IMR-90 (cell line): ENCODE data around the gene DOCK1.

Source experiments
- BHLHE40 ChIP-seq: fragments of 150-350 bp; IDR thresholded peaks from 2 replicates; pipeline ENCODE4 v1.6.1; 2016; ENCODE audit warnings: mild to moderate bottlenecking, low read depth, low read length
- CTCF ChIP-seq: conservative IDR thresholded peaks from 2 replicates; pipeline ENCODE4 v1.5.1; 2012; ENCODE audit warnings: mild to moderate bottlenecking, low read depth, low read length, improper control_type of control experiment
- ELK1 ChIP-seq: fragments of 150-350 bp; IDR thresholded peaks from 2 replicates; pipeline ENCODE4 v1.6.1; 2016; ENCODE audit warnings: low read depth, mild to moderate bottlenecking, low read length, moderate library complexity, borderline replicate concordance
- FOS ChIP-seq: fragments of 150-350 bp; IDR thresholded peaks from 2 replicates; pipeline ENCODE4 v1.6.1; 2016; ENCODE audit warnings: low read depth, low read length
- MAZ ChIP-seq: IDR thresholded peaks from 2 replicates; pipeline ENCODE4 v1.6.1; 2012; ENCODE audit warnings: low read depth, mild to moderate bottlenecking, low read length, improper control_type of control experiment, moderate library complexity, borderline replicate concordance
- MXI1 ChIP-seq: IDR thresholded peaks from 2 replicates; pipeline ENCODE4 v1.6.1; 2012; ENCODE audit warnings: low read depth, mild to moderate bottlenecking, low read length, moderate library complexity, borderline replicate concordance
- NFE2L2 ChIP-seq: fragments of 150-350 bp; IDR thresholded peaks from 2 replicates; pipeline ENCODE4 v1.6.1; 2016; ENCODE audit warnings: low read depth, mild to moderate bottlenecking, low read length
- POLR2A ChIP-seq: IDR thresholded peaks from 2 replicates; pipeline ENCODE4 v1.6.1; 2012; ENCODE audit warnings: mild to moderate bottlenecking, low read depth, low read length
- RAD21 ChIP-seq: IDR thresholded peaks from 2 replicates; pipeline ENCODE4 v1.6.1; 2012; ENCODE audit warnings: low read length, improper control_type of control experiment
- RCOR1 ChIP-seq: IDR thresholded peaks from 2 replicates; pipeline ENCODE4 v1.6.1; 2012; ENCODE audit warnings: mild to moderate bottlenecking, low read length, improper control_type of control experiment; ENCODE audit not compliant: insufficient replicate concordance
- RFX5 ChIP-seq: IDR thresholded peaks from 2 replicates; pipeline ENCODE4 v1.8.0; 2012; ENCODE audit warnings: low read depth, mild to moderate bottlenecking, low read length, moderate library complexity

GRCh38 chr10:127435246-127435645 is 530.0 kb downstream of the DOCK1 start:
- TF ChIP-seq POLR2A (no peak), BHLHE40 (no peak), CTCF (no peak), NFE2L2 (no peak), MXI1 (no peak), RAD21 (no peak), RFX5 (no peak), ELK1 (no peak), FOS (no peak), MAZ (no peak), RCOR1 (no peak)
